Endothelial cell of umbilical vein (primary cell): Measurements from ENCODE around the gene INSRR. TPM values are rescaled to one million over a fixed set of nuclear protein-coding genes. Genes with fewer than 3 reads are reported as not detected.

Experiments used
- BruUV-seq: library from RNA; stranded (reverse); fragments of 400-500 nt; replicated peaks from 2 replicates; lab custom pipeline; 2021; lab: Mats Ljungman, UMichigan
- CTCF ChIA-PET: fragments of 300-600, 350-600 bp; sonication (Branson Sonifier 250); formaldehyde crosslinking; loops from one replicate; lab custom pipeline; 2021; ENCODE audit warnings: antibody characterized with exemption, inconsistent platforms; lab: Charles Lee
- POLR2A ChIA-PET: fragments of 300-600, 350-600 bp; sonication (Branson Sonifier 250); formaldehyde crosslinking; loops from one replicate; lab custom pipeline; 2021; ENCODE audit warnings: antibody characterized with exemption, inconsistent platforms; lab: Charles Lee
- DNase-seq: peaks from one replicate; pipeline ENCODE4 v3.0.0-alpha.2; 2011; ENCODE audit warnings: low read depth, low spot score
- FAIRE-seq: peaks from 2 replicates; lab custom pipeline; 2011; peaks lifted over from hg19 to GRCh38; lab: Jason Lieb, UNC
- H2AFZ ChIP-seq: 2 replicates; pipeline ENCODE4 v1.6.0; 2012; ENCODE audit warnings: low read depth, low read length, control low read depth, inconsistent platforms
- H3K27ac ChIP-seq: 2 replicates; pipeline ENCODE4 v1.5.1; 2011; ENCODE audit warnings: low read depth, mild to moderate bottlenecking, control low read depth, low read length, moderate library complexity; ENCODE audit not compliant: insufficient read depth
- H3K27me3 ChIP-seq, 2 experiments: 2 replicates each; pipeline versions ENCODE4 v1.6.0 to v1.6.1; 2011; ENCODE audit warnings: low read length in 2 of 2, mixed read lengths in 1 of 2; ENCODE audit not compliant: control insufficient read depth in 2 of 2, insufficient read depth in 2 of 2
- H3K36me3 ChIP-seq, 2 experiments: 2 replicates in 1 of 2; 3 replicates in 1 of 2; pipeline ENCODE4 v1.5.1; 2011; ENCODE audit warnings: low read length in 2 of 2, mild to moderate bottlenecking in 1 of 2, moderate library complexity in 1 of 2; ENCODE audit not compliant: control insufficient read depth in 2 of 2, insufficient read depth in 2 of 2; ENCODE audit errors: extremely low read depth in 1 of 2
- H3K4me1 ChIP-seq: 3 replicates; pipeline ENCODE4 v1.5.1; 2011; ENCODE audit warnings: mild to moderate bottlenecking, low read length; ENCODE audit not compliant: control insufficient read depth, insufficient read depth; ENCODE audit errors: extremely low read depth
- H3K4me2 ChIP-seq: 2 replicates; pipeline ENCODE4 v1.6.1; 2011; ENCODE audit warnings: low read length, control low read depth, mixed read lengths; ENCODE audit not compliant: insufficient read depth
- H3K4me3 ChIP-seq, 3 experiments: fragments of 200-600 bp in 1 of 3; sonication (generic), shearing (Covaris generic) in 1 of 3; replicated peaks in 1 of 3; 2 replicates each; pipeline ENCODE4 v1.5.1; 2011 to 2016; ENCODE audit warnings: control low read depth in 3 of 3, low read length in 3 of 3, mild to moderate bottlenecking in 2 of 3, inconsistent platforms in 1 of 3, low read depth in 1 of 3, moderate library complexity in 1 of 3; ENCODE audit not compliant: insufficient read depth in 1 of 3
- H3K79me2 ChIP-seq: 2 replicates; pipeline ENCODE4 v1.6.0; 2012; ENCODE audit warnings: low read length, inconsistent platforms; ENCODE audit not compliant: control insufficient read depth, insufficient read depth
- H3K9ac ChIP-seq: replicated peaks from 2 replicates; pipeline ENCODE3; 2011; ENCODE audit warnings: low read length, control low read depth; ENCODE audit not compliant: insufficient read depth; ENCODE audit errors: extremely low read depth
- H3K9me1 ChIP-seq: replicated peaks from 3 replicates; pipeline ENCODE4 v1.6.0; 2011; ENCODE audit warnings: mild to moderate bottlenecking, low read length; ENCODE audit not compliant: control insufficient read depth, insufficient read depth; ENCODE audit errors: extremely low read depth
- H3K9me3 ChIP-seq: replicated peaks from 2 replicates; pipeline ENCODE4 v1.5.1; 2012; ENCODE audit warnings: low read length, inconsistent platforms; ENCODE audit not compliant: control insufficient read depth, insufficient read depth
- H4K20me1 ChIP-seq: replicated peaks from 2 replicates; pipeline ENCODE3; 2011; ENCODE audit warnings: mild to moderate bottlenecking, low read length; ENCODE audit not compliant: control insufficient read depth, insufficient read depth; ENCODE audit errors: extremely low read depth
- CTCF ChIP-seq, 2 donors: IDR thresholded peaks; 1 replicate in 1 of 2; 2 replicates in 1 of 2; pipeline ENCODE4 v1.5.1; 2011; ENCODE audit warnings: low read length in 2 of 2, mild to moderate bottlenecking in 2 of 2, moderate library complexity in 2 of 2, control low read depth in 1 of 2, inconsistent platforms in 1 of 2, low read depth in 1 of 2; ENCODE audit not compliant: insufficient read depth in 1 of 2; ENCODE audit errors: extremely low read depth in 1 of 2
- EZH2 ChIP-seq: IDR thresholded peaks from 2 replicates; pipeline ENCODE4 v1.6.1; 2012; ENCODE audit warnings: borderline replicate concordance, low read depth, mild to moderate bottlenecking, moderate library complexity, low read length, inconsistent platforms; ENCODE audit not compliant: severe bottlenecking
- FOS ChIP-seq: IDR thresholded peaks from 2 replicates; pipeline ENCODE4 v1.6.1; 2011; ENCODE audit warnings: mild to moderate bottlenecking, low read length, moderate library complexity, borderline replicate concordance; ENCODE audit not compliant: insufficient read depth
- GATA2 ChIP-seq: IDR thresholded peaks from 2 replicates; pipeline ENCODE4 v1.7.0; 2011; ENCODE audit warnings: low read depth, mild to moderate bottlenecking, moderate library complexity, mixed read lengths, low read length; ENCODE audit not compliant: insufficient read length, insufficient read depth
- JUN ChIP-seq: IDR thresholded peaks from 2 replicates; pipeline ENCODE4 v1.6.1; 2011; ENCODE audit warnings: borderline replicate concordance, low read depth; ENCODE audit not compliant: insufficient read length, insufficient read depth
- MAX ChIP-seq: IDR thresholded peaks from 2 replicates; pipeline ENCODE4 v1.6.1; 2011; ENCODE audit not compliant: insufficient read depth, insufficient read length
- MYC ChIP-seq: IDR thresholded peaks from one replicate; pipeline ENCODE4 v1.6.1; 2011; ENCODE audit warnings: mild to moderate bottlenecking, low read depth, low read length
- POLR2A ChIP-seq: IDR thresholded peaks from 2 replicates; pipeline ENCODE4 v1.6.1; 2012; ENCODE audit warnings: low read depth, mild to moderate bottlenecking, control low read depth, low read length
- POLR2AphosphoS5 ChIP-seq: IDR thresholded peaks from 2 replicates; pipeline ENCODE4 v1.6.1; 2012; ENCODE audit warnings: low read depth, mild to moderate bottlenecking, control low read depth, low read length, moderate library complexity; ENCODE audit not compliant: insufficient read depth
- dilution Hi-C: fragments of 300-500 bp; cut with MboI; formaldehyde crosslinking; loops from one replicate; pipeline ENCODE4 v1.15.0; 2019; ENCODE audit warnings: low sequenced_read_pairs; ENCODE audit not compliant: extremely low pct_ligation_motif_present
- intact Hi-C: fragments of 100-400 bp; cut with micrococcal nuclease; formaldehyde crosslinking; loops from one replicate; pipeline ENCODE4 v1.10.0; 2022
- polyA plus RNA-seq, 4 experiments: library from polyadenylated mRNA; depleted of rRNA in 3 of 4; stranded (reverse) in 3 of 4; unstranded in 1 of 4; fragments of >200 nt; gene quantifications; 2 replicates each; pipeline versions ENCODE4 v1.2.1 to v1.2.3, GENCODE V29; 2011 to 2012; ENCODE audit warnings: missing spikeins in 1 of 4
- total RNA-seq: library from RNA; stranded (reverse); gene quantifications from 2 replicates; pipeline ENCODE4 v1.2.3, GENCODE V29; 2021

INSRR gene
- total and polyA plus RNA-seq, 2 donors (not counting 3 experiments of a cell fraction or from before 2014, with no cell fraction given), result not detected

- no peak overlapping the region for H3K4me3 ChIP-seq
- H3K4me1 ChIP-seq, result peaks cover 10% of the 10 kb centered on the region
- H3K36me3 ChIP-seq, result peaks cover 3 to 15% of the 10 kb centered on the region in 2 experiments
- H3K79me2 ChIP-seq, result no peaks in the 10 kb centered on the region
- DNase-seq, result peak; percentile 10
- no peak overlapping the region for H3K4me2 ChIP-seq
- no peak overlapping the region for H3K27ac ChIP-seq
- H3K9me1 ChIP-seq, result no peaks in the 10 kb centered on the region
- no peak for FAIRE-seq
- ChIA-PET POLR2A (no interaction called here), CTCF (interaction anchor here (1.0 to 2.3 kb wide), 8 partner anchors 9 to 123 kb away, joined by 3 to 15 read pairs (median 7); no protein-coding TSS in a partner anchor)
- no peak for TF ChIP-seq CTCF (IDR thresholded peaks at IDR 0.05; ENCODE audit: extremely low read depth in 1 of 2, insufficient read depth in 1 of 2, low read depth in 1 of 2, low read length in 2 of 2)
- TF ChIP-seq POLR2AphosphoS5, result no peak
- TF ChIP-seq EZH2, result no peak
- TF ChIP-seq JUN, result no peak
- no peak for TF ChIP-seq MYC
- TF ChIP-seq FOS, result no peak
- no peak for TF ChIP-seq POLR2A
- TF ChIP-seq MAX, result no peak
- TF ChIP-seq GATA2, result no peak
- dilution Hi-C loops (no loop called here), intact Hi-C loops (no loop called here)
- no peak overlapping the region for H3K9ac ChIP-seq
- no peaks in the 10 kb centered on the region for H4K20me1 ChIP-seq
- no peak overlapping the region for H2AFZ ChIP-seq
- H3K9me3 ChIP-seq, result no peaks in the 10 kb centered on the region
- no peaks in the 10 kb centered on the region for H3K27me3 ChIP-seq
- no TSS peak for BruUV-seq
These were observed 54.2 kb downstream of the INSRR start for GRCh38 chr1:156804572-156805243.
